Endodermal cell (in vitro differentiated cells): ENCODE results near the gene FH. TPM values are rescaled to one million over a fixed set of nuclear protein-coding genes. Genes with fewer than 3 reads are reported as not detected.

Experiments used
- DNase-seq: peaks from one replicate; pipeline ENCODE4 v3.0.0-alpha.2; 2017
- H3K27ac ChIP-seq: 2 replicates; pipeline ENCODE4 v1.5.1; 2013; ENCODE audit warnings: mild to moderate bottlenecking, low read depth, low read length, moderate library complexity
- H3K27me3 ChIP-seq: 2 replicates; pipeline ENCODE4 v1.6.1; 2013; ENCODE audit warnings: mild to moderate bottlenecking, low read length, moderate library complexity; ENCODE audit not compliant: insufficient read depth, control insufficient read depth, poor library complexity, severe bottlenecking
- H3K36me3 ChIP-seq: 2 replicates; pipeline ENCODE4 v1.7.0; 2013; ENCODE audit warnings: mild to moderate bottlenecking, low read length, moderate library complexity; ENCODE audit not compliant: control insufficient read depth, insufficient read depth
- H3K4me1 ChIP-seq: one replicate; pipeline ENCODE4 v1.7.0; 2013; ENCODE audit warnings: low read length; ENCODE audit not compliant: control insufficient read depth, insufficient read depth
- H3K4me3 ChIP-seq: 2 replicates; pipeline ENCODE4 v1.5.1; 2013; ENCODE audit warnings: mild to moderate bottlenecking, low read length, moderate library complexity
- H3K9ac ChIP-seq: 2 replicates; pipeline ENCODE4 v1.6.1; 2013; ENCODE audit warnings: mild to moderate bottlenecking, low read length, moderate library complexity; ENCODE audit not compliant: poor library complexity, severe bottlenecking; ENCODE audit errors: extremely low read depth
- H3K9me3 ChIP-seq: 2 replicates; pipeline ENCODE4 v1.6.1; 2013; ENCODE audit warnings: mild to moderate bottlenecking, low read length, moderate library complexity; ENCODE audit not compliant: control insufficient read depth
- H3K27ac Mint-ChIP-seq: 2 replicates; pipeline ENCODE4 v1.8.0; 2020; ENCODE audit warnings: mixed read lengths
- H3K27me3 Mint-ChIP-seq: 2 replicates; pipeline ENCODE4 v1.8.0; 2021; ENCODE audit warnings: mild to moderate bottlenecking, mixed read lengths; ENCODE audit not compliant: insufficient read depth
- H3K36me3 Mint-ChIP-seq: 2 replicates; pipeline ENCODE4 v1.8.0; 2020; ENCODE audit warnings: low read depth, mixed read lengths
- H3K4me1 Mint-ChIP-seq: 2 replicates; pipeline ENCODE4 v1.8.0; 2020; ENCODE audit warnings: mixed read lengths
- H3K4me3 Mint-ChIP-seq: 2 replicates; pipeline ENCODE4 v1.8.0; 2020; ENCODE audit warnings: mild to moderate bottlenecking, moderate library complexity, mixed read lengths
- H3K9me3 Mint-ChIP-seq: 2 replicates; pipeline ENCODE4 v1.8.0; 2020; ENCODE audit warnings: mild to moderate bottlenecking, mixed read lengths
- CTCF ChIP-seq: fragments of 200-600 bp; sonication (generic); conservative IDR thresholded peaks from 2 replicates; pipeline ENCODE4 v1.5.0; 2021; ENCODE audit warnings: antibody characterized with exemption, mild to moderate bottlenecking
- WGBS, 2 experiments: methylation state at CpG; one replicate each; pipeline versions ENCODE4 v1.1.5 to v1.1.7; 2013; ENCODE audit warnings: missing lambda C conversion rate in 2 of 2, mixed read lengths in 1 of 2; ENCODE audit not compliant: insufficient coverage in 1 of 2, insufficient read length in 1 of 2; 5-methylcytosine and 5-hydroxymethylcytosine counted together
- total RNA-seq, 2 donors: library from RNA; stranded (reverse); fragmentation: NEBNext Ultra II Directional in 1 of 2; extraction: Animal tissue kit (Norgen Biotek cat#: 25700) in 1 of 2; gene quantifications; 2 replicates in 1 of 2; 3 replicates in 1 of 2; pipeline ENCODE4 v1.2.1, GENCODE V29; 2021

Gene FH
- total RNA-seq, 2 donors from 2014 or later: 65.5 to 66.7 TPM

DNA sequence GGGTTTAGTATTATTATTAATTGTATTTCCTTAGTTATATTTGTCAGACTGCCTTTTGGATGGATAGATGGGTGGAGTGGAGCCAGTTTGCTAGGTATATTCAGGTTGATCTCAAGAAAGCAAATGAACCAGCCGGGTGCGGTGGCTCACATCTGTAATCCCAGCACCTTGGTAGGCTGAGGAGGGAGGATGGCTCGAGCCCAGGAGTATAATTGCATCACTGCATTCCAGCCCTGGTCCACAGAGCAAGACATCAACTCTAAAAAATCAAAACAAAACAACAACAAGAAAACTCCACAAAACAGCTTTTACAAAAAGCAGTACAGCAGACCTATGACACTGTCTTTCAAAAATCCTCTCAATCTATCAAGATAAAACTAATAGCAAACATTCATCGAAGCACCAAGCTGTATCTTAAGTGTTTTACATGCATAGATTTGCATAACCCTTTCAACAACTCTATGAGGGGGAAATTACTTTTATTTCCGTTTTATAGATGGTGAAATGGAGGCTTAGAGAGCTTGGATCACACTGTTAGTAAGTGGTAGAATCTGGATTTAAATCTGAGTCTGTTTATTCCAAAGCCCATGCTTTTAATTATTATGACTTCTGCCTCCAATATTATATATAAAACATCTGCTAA, 38.1 kb upstream of the FH start:
- no peak overlapping the region for H3K4me3 Mint-ChIP-seq

DNA sequence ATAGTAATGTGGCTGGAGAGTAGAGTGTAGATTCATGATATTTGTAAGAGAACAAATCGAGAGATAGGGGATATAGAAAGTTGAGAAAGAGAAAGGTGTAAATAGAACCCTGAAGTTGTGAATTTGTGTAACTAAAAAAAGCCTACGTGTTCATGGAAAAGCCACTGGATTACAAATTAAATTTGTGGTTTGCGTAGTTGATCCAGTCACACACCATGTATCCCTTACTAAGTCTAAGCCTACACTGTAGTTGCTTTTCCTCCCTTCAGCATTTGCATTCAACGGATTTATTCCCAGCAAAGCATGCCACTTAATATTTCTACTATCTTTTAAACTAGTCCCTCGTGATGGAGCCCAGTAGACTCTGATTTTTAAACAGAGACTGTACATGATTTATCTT, 37.5 kb upstream of the FH start:
- no peak overlapping the region for H3K4me3 Mint-ChIP-seq
- 92 to 95% methylated on average over 3 to 5 of the region's 5 CpGs for WGBS, 2 experiments
- Histone ChIP-seq H3K27ac (no peak overlapping the region), H3K36me3 (no peaks in the 10 kb centered on the region), H3K4me3 (no peak overlapping the region), H3K9ac (no peak overlapping the region), H3K27me3 (no peaks in the 10 kb centered on the region), H3K4me1 (no peaks in the 10 kb centered on the region), H3K9me3 (no peaks in the 10 kb centered on the region)
- no peaks in the 10 kb centered on the region for H3K9me3 Mint-ChIP-seq
- no peak for TF ChIP-seq CTCF
- no peak overlapping the region for H3K27ac Mint-ChIP-seq
- H3K4me1 Mint-ChIP-seq: no peaks in the 10 kb centered on the region
- H3K36me3 Mint-ChIP-seq: no peaks in the 10 kb centered on the region
- no peaks in the 10 kb centered on the region for H3K27me3 Mint-ChIP-seq
- no peak for DNase-seq

More for the DNA sequence above, 38.1 kb upstream of the FH start:
- no peaks in the 10 kb centered on the region for H3K27me3 ChIP-seq
- no peaks in the 10 kb centered on the region for H3K36me3 Mint-ChIP-seq
- no peaks in the 10 kb centered on the region for H3K36me3 ChIP-seq
- WGBS, 2 experiments: 79 to 100% methylated on average over 1 to 5 of the region's 5 CpGs
- no peak for TF ChIP-seq CTCF
- no peak for DNase-seq
- no peaks in the 10 kb centered on the region for H3K9me3 ChIP-seq
- H3K4me1 Mint-ChIP-seq: no peaks in the 10 kb centered on the region
- no peak overlapping the region for H3K9ac ChIP-seq
- H3K27ac ChIP-seq: no peak overlapping the region
- H3K27ac Mint-ChIP-seq: no peak overlapping the region
- H3K4me1 ChIP-seq: no peaks in the 10 kb centered on the region
- no peak overlapping the region for H3K4me3 ChIP-seq
- no peaks in the 10 kb centered on the region for H3K27me3 Mint-ChIP-seq
- H3K9me3 Mint-ChIP-seq: no peaks in the 10 kb centered on the region

DNA sequence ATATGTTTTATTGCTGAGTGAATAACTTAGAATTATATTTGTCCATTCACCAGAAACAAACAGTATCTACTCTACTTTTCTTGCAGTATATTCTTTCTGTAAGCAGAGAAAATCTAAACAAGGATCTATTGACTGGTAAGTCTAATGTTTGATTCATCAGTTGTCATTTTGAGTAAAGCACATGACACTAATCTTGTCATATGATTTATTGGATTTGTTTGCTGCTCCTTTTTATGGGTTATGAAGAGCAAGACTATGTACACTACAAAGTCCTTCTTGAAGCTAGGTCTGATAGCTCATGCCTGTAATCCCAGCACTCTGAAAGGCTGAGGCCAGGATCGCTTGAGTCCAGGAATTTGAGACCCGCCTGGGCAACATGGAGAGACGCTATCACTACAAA, 36.0 kb upstream of the FH start:
- no peak for DNase-seq
- H3K9ac ChIP-seq: no peak overlapping the region
- no peaks in the 10 kb centered on the region for H3K9me3 Mint-ChIP-seq
- no peak for TF ChIP-seq CTCF
- no peaks in the 10 kb centered on the region for H3K36me3 ChIP-seq
- no peaks in the 10 kb centered on the region for H3K9me3 ChIP-seq
- no peaks in the 10 kb centered on the region for H3K36me3 Mint-ChIP-seq
- no peaks in the 10 kb centered on the region for H3K27me3 ChIP-seq
- H3K4me1 Mint-ChIP-seq: peaks cover 5% of the 10 kb centered on the region
- no peak overlapping the region for H3K4me3 Mint-ChIP-seq
- WGBS, 2 experiments: 84 to 97% methylated on average over 3 of the region's 3 CpGs
- H3K27me3 Mint-ChIP-seq: no peaks in the 10 kb centered on the region
- no peak overlapping the region for H3K4me3 ChIP-seq
- H3K27ac ChIP-seq: no peak overlapping the region
- H3K4me1 ChIP-seq: no peaks in the 10 kb centered on the region
- H3K27ac Mint-ChIP-seq: no peak overlapping the region
